Muscle layer of duodenum (tissue), 2 donors: Measurements from ENCODE around the gene AAK1.
"Not testable (repeated sequence)": the region's sequence is repeated elsewhere in the genome, so short reads cannot be mapped to it uniquely, and the experiment has no call there.

Experiments used
- H3K27ac ChIP-seq: one replicate; pipeline ENCODE4 v1.7.0; 2013; ENCODE audit warnings: mild to moderate bottlenecking, low read length
- H3K27me3 ChIP-seq: one replicate; pipeline ENCODE4 v1.7.0; 2013; ENCODE audit warnings: low read depth, mild to moderate bottlenecking, control low read depth, low read length
- H3K36me3 ChIP-seq, 2 donors: one replicate each; pipeline ENCODE4 v1.7.0; 2013; ENCODE audit warnings: low read length in 2 of 2, control low read depth in 1 of 2, mild to moderate bottlenecking in 1 of 2; ENCODE audit not compliant: insufficient read depth in 2 of 2, control insufficient read depth in 1 of 2
- H3K4me1 ChIP-seq, 2 donors: one replicate each; pipeline ENCODE4 v1.7.0; 2013; ENCODE audit warnings: low read length in 2 of 2, mild to moderate bottlenecking in 2 of 2, control low read depth in 1 of 2, moderate library complexity in 1 of 2; ENCODE audit not compliant: insufficient read depth in 2 of 2, control insufficient read depth in 1 of 2
- H3K4me3 ChIP-seq, 2 donors: one replicate each; pipeline ENCODE4 v1.7.0; 2013; ENCODE audit warnings: low read length in 2 of 2, low read depth in 1 of 2, mild to moderate bottlenecking in 1 of 2
- H3K9me3 ChIP-seq, 2 donors: one replicate each; pipeline ENCODE4 v1.7.0; 2013; ENCODE audit warnings: low read length in 2 of 2, control low read depth in 1 of 2, mild to moderate bottlenecking in 1 of 2; ENCODE audit not compliant: control insufficient read depth in 1 of 2
- donor health status: healthy.

The AAK1 gene

DNA sequence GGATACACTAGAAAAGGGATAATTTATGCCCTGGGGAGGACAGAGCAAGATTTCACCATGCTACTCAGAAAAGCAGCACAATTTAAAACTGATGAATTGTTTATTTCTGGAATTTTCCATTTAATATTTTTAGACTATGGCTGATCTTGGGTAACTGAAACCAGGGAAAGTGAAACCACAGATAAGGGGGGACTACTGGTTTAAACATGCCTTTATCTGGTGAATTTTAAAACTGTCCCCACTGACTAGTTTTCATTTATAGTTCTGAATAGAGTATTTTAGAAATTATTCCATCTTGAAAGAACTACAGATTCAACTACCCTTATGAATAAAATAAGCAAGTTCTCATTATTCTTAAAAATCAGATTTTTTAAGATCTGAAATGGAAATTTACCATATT lies 221.3 kb downstream of the AAK1 start:
- Histone ChIP-seq H3K36me3 (peaks cover 4 to 14% of the 10 kb centered on the region in 2 donors), H3K27me3 (no peaks in the 10 kb centered on the region), H3K4me3 (no peak overlapping the region), H3K9me3 (no peaks in the 10 kb centered on the region), H3K4me1 (no peaks in the 10 kb centered on the region), H3K27ac (no peak overlapping the region)

DNA sequence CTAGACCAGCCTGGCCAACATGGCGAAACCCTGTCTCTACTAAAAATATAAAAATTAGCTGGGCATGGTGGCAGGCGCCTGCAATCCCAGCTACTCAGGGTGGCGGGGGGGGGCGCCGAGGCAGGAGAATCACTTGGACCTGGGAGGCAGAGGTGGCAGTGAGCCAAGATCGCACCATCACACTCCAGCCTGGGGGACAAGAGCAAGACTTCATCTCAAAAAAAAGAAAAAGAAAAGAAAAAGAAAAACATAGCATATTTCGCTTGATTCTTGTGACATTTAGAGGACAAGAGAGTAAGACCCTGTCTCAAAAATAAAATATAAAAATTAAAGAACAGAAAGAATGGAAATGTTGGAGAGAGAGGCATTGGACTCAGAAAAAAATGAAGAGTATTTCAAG lies 224.4 kb downstream of the AAK1 start:
- peaks cover 6 to 13% of the 10 kb centered on the region in 2 donors for H3K36me3 ChIP-seq
- not testable (repeated sequence) for H3K27ac ChIP-seq, H3K4me1 ChIP-seq, H3K27me3 ChIP-seq, H3K9me3 ChIP-seq, H3K4me3 ChIP-seq

DNA sequence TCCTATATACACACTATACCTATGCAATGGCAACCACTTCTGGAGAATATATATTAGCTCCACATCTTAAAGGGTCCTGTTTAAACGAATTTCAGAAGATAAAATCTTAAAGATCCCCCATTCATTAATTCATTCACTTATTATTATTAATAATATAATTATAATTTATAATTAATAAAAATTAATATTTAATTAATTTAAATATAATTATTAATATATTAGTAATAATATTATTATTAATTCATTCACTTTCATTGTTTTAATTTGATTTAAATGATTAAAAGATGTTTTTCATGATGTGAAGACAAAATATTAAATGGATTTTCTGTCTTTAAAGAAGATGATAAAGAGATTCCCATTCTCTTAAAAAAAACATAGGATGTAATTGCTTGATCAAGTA lies 227.4 kb downstream of the AAK1 start:
- H3K27ac ChIP-seq = no peak overlapping the region
- H3K9me3 ChIP-seq = no peaks in the 10 kb centered on the region
- H3K4me3 ChIP-seq = no peak overlapping the region
- no peaks in the 10 kb centered on the region for H3K27me3 ChIP-seq
- no peaks in the 10 kb centered on the region for H3K4me1 ChIP-seq
- peaks cover 6 to 22% of the 10 kb centered on the region in 2 donors for H3K36me3 ChIP-seq
